NCI-H1417 treated with DMSO at 0.1 percent for 48 hours (cell line): ENCODE measurements around the gene IPO8.
"Not testable (repeated sequence)": the region's sequence is repeated elsewhere in the genome, so short reads cannot be mapped to it uniquely, and the experiment has no call there.

Experiments used
- DNase-seq: peaks from one replicate; lab custom pipeline; 2025; lab: John Stamatoyannopoulos, UW

Gene IPO8

GRCh38 chr12:30687265-30687986, 8.2 kb downstream of the IPO8 start:
- DNase-seq, result no peak

GRCh38 chr12:30679241-30679640, 16.4 kb downstream of the IPO8 start:
- DNase-seq, result no peak

- DNase-seq, result no peak
Measured at GRCh38 chr12:30678221-30678620, 17.4 kb downstream of the IPO8 start.

GRCh38 chr12:30661210-30661609, 34.5 kb downstream of the IPO8 start:
- no peak for DNase-seq

GRCh38 chr12:30652034-30652696, 43.5 kb downstream of the IPO8 start:
- no peak for DNase-seq

GRCh38 chr12:30646821-30647220, 48.8 kb downstream of the IPO8 start:
- no peak for DNase-seq

- DNase-seq, result no peak
Measured at GRCh38 chr12:30643366-30643765, 52.3 kb downstream of the IPO8 start.

- no peak for DNase-seq
Measured at GRCh38 chr12:30640392-30640791, 55.3 kb downstream of the IPO8 start.

GRCh38 chr12:30635385-30635784, 60.3 kb downstream of the IPO8 start:
- no peak for DNase-seq

GRCh38 chr12:30631740-30632139, 63.9 kb downstream of the IPO8 start:
- DNase-seq, result no peak

GRCh38 chr12:30630979-30631285, 64.7 kb downstream of the IPO8 start:
- no peak for DNase-seq

GRCh38 chr12:30630076-30630978, 65.3 kb downstream of the IPO8 start:
- no peak for DNase-seq

- no peak for DNase-seq
Measured at GRCh38 chr12:30626847-30627246, 68.8 kb downstream of the IPO8 start.

GRCh38 chr12:30624009-30624408, 71.7 kb downstream of the IPO8 start:
- no peak for DNase-seq

GRCh38 chr12:30622509-30622908, 73.2 kb downstream of the IPO8 start:
- DNase-seq, result no peak

- not testable (repeated sequence) for DNase-seq
Measured at GRCh38 chr12:30621663-30622241, 73.9 kb downstream of the IPO8 start.

GRCh38 chr12:30617346-30618016, 78.2 kb downstream of the IPO8 start:
- no peak for DNase-seq

GRCh38 chr12:30614031-30614430, 81.6 kb downstream of the IPO8 start:
- DNase-seq, result no peak

GRCh38 chr12:30613119-30613830, 82.4 kb downstream of the IPO8 start:
- no peak for DNase-seq

GRCh38 chr12:30610718-30611117, 85.0 kb downstream of the IPO8 start:
- DNase-seq, result no peak

GRCh38 chr12:30609819-30610218, 85.8 kb downstream of the IPO8 start:
- DNase-seq, result not testable (repeated sequence)
